Coronary artery (tissue), 2 donors: ENCODE results near the gene GPN1.
"Not testable (repeated sequence)": the region's sequence is repeated elsewhere in the genome, so short reads cannot be mapped to it uniquely, and the experiment has no call there.

Experiments
- DNase-seq: peaks from one replicate; pipeline ENCODE4 v3.0.0-alpha.2; 2017; ENCODE audit warnings: low spot score
- H3K27ac ChIP-seq, 2 donors: fragments of 200-600 bp; sonication (generic); one replicate each; pipeline ENCODE4 v1.5.1; 2016 to 2019
- H3K4me3 ChIP-seq: fragments of 200-600 bp; sonication (generic); 2 replicates; pipeline ENCODE4 v1.5.1; 2016; ENCODE audit warnings: mild to moderate bottlenecking, moderate library complexity
- CTCF ChIP-seq: fragments of 200-600 bp; sonication (generic); IDR thresholded peaks from one replicate; pipeline ENCODE4 v1.5.1; 2019; ENCODE audit warnings: antibody characterized with exemption

Gene GPN1

DNA sequence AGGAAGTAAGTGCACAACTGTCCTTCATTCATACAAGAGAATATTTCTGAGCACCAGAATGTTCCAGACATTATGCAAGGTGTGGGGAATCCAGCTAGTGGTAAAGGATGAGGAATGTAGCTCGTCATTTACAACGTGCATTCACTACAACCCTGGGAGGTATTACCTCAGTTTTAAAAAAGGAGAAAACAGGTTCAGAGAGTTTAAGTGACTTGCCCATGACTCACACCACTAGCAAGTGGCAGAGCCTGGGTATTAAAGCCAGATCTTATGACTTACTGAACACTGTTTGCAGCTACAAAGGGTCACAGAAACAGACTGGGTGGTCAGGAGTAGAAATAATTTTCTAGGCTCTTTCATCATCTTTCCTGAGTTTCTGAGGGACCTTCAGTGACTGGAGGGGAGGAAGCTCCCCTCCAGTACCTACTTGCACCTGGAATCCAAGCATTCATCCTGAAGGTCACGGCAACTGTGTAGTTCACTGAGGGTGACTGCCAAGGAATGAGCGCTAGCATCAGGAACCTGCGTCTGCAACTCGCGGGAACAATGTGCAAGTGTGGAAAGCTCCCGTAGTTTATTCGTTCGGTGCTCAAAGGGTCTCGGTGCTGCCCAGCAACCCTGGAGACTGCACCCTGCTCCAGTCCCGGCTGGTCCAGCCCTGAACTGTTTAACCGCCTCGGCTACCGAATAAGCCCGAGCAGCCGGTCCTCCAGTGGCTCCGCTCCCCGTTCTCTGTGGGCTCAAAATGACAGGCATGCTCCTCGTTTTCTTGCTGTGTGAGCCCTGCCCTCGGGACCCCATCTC lies 685 bp upstream of the GPN1 start:
- Histone ChIP-seq H3K4me3 (peak overlapping the region; percentile 83), H3K27ac (peak overlapping the region; percentile 44 to 75)
- no peak for DNase-seq
- no peak for TF ChIP-seq CTCF

DNA sequence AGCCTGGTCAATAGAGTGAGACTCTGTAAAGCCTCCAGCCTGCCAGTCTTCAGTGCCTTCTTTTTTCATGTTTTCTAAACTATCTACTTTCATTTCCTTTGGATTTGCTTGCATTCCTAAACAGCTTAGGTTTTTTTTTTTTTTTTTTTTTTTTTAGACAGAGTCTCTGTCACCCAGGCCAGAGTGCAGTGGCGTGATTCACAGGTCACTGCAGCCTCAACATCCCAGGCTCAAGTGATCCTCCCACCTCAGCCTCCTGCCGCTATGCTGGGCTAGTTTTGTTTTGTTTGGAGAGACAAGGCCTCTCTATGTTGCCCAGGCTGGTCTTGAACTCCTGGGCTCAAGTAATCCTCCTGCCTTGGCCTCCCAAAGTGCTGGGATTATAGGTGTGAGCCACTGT lies 1.4 kb downstream of the GPN1 start:
- H3K4me3 ChIP-seq, DNase-seq, H3K27ac ChIP-seq: not testable (repeated sequence)

DNA sequence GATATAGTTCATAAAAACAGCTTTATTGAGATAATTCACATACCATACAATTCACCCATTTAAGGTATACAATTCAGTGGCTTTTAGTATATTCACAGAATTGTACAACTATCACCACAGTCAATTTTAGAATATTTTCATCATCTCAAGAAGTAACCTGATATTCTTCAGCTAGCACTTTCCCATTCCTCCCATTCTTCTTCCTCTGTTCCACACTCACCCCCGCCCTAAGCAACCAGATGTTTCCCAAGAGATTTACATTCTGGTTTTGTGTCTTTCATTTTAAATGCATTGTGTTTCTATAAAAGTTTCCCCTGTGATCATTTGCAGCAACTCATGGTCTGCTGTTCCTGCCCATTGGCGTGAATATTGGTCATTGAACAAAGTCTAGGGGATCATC lies 5.4 kb downstream of the GPN1 start:
- no peak for DNase-seq
- no peak for TF ChIP-seq CTCF

DNA sequence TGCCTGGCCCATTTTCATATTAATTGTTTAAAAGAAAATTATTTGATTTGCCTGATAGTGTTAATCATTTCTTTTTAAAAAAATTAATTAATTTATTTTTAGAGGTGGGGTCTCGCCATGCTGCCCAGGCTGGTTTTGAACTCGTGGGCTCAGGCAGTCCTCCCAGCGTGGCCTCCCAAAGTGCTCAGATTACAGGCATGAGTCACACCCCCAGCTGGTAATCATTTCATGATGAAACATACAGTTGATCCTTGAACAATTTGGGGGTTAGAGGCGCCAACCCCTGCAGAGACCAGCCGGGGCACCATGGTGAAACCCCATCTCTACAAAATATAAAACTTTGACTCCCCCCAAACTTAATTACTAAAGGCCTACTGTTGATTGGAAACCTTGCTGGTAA lies 7.9 kb downstream of the GPN1 start:
- Histone ChIP-seq H3K4me3 (no peak overlapping the region), H3K27ac (no peak overlapping the region)
- DNase-seq: no peak
- no peak for TF ChIP-seq CTCF

More for the DNA sequence above, 5.4 kb downstream of the GPN1 start:
- no peak overlapping the region for H3K4me3 ChIP-seq
- no peak overlapping the region for H3K27ac ChIP-seq

DNA sequence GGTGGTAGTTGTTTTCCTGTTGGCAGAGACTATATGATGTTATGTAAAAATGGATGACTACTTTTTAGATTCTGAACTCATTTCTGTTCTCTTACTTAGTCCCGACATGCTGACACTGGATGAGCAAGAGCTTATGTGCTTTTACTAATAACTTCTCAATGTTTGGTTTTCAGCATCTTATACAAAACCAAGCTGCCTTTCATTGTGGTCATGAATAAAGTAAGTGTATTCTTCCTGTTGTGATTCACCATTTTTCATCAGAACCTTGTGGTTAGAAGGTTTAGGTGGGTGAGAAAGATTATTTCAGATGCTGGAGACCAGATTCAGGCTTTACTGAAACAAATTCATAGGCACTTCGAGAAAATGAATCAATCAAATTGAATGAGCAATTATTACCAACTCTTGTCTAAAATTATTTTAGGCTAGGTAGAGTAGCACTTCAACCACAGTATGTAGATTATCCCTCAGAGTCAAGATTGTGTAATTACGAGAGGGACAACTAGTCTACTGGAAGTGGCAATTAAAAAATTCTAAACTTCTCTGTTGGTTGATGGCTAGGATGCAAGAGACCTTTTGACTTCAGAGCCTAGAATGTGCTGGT lies 9.3 kb downstream of the GPN1 start:
- DNase-seq: no peak
- H3K4me3 ChIP-seq: no peak overlapping the region
- no peak overlapping the region for H3K27ac ChIP-seq
- no peak for TF ChIP-seq CTCF

GRCh38 chr2:27638709-27639108 lies 9.9 kb downstream of the GPN1 start:
- TF ChIP-seq CTCF: no peak
- H3K27ac ChIP-seq: no peak overlapping the region
- H3K4me3 ChIP-seq: no peak overlapping the region
- no peak for DNase-seq

GRCh38 chr2:27640722-27641245 lies 11.9 kb downstream of the GPN1 start:
- no peak for DNase-seq
- H3K27ac ChIP-seq: no peak overlapping the region
- H3K4me3 ChIP-seq: no peak overlapping the region
- no peak for TF ChIP-seq CTCF
